Prostate gland (tissue), 2 donors: ENCODE results near the gene PELI1.

ENCODE experiments used
- POLR2A ChIP-seq: fragments of 450-650 bp; IDR thresholded peaks from one replicate; pipeline ENCODE4 v1.6.1; 2016; ENCODE audit warnings: antibody characterized with exemption, mild to moderate bottlenecking
- POLR2AphosphoS5 ChIP-seq: sonication (generic); formaldehyde crosslinking; IDR thresholded peaks from one replicate; pipeline ENCODE4 v1.6.1; 2017; ENCODE audit warnings: antibody characterized with exemption
- TF ChIP-seq, protein P1 (sequence below), 4 experiments: fragments of 200-600 bp in 2 of 4; fragments of 450-650 bp in 2 of 4; sonication (generic) in 2 of 4; IDR thresholded peaks; 1 replicate in 3 of 4; 2 replicates in 1 of 4; pipeline ENCODE4 v1.5.1; 2016 to 2019; ENCODE audit warnings: antibody characterized with exemption in 4 of 4, mild to moderate bottlenecking in 2 of 4, moderate library complexity in 2 of 4

DNA sequence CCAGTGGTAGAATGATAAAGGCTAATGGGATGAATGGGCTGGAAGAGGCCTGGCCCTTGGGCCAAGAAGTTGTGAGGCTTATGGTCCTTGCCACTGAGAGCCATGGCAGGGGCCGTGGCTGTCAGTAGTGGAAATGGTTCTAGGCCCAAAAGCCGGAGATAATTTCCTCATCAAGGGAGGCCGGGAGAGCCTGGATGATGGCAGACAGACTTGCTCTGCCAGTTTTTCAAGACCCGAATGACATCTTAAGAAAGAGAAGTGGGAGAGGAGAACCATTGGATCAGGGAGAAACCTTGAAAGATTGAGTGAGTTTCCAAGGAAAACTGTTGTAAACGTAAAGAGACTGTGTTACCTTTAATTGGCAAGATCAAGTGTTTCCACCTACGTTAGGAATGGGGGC lies 78.7 kb downstream of the PELI1 start:
- TF ChIP-seq, protein P1, sequence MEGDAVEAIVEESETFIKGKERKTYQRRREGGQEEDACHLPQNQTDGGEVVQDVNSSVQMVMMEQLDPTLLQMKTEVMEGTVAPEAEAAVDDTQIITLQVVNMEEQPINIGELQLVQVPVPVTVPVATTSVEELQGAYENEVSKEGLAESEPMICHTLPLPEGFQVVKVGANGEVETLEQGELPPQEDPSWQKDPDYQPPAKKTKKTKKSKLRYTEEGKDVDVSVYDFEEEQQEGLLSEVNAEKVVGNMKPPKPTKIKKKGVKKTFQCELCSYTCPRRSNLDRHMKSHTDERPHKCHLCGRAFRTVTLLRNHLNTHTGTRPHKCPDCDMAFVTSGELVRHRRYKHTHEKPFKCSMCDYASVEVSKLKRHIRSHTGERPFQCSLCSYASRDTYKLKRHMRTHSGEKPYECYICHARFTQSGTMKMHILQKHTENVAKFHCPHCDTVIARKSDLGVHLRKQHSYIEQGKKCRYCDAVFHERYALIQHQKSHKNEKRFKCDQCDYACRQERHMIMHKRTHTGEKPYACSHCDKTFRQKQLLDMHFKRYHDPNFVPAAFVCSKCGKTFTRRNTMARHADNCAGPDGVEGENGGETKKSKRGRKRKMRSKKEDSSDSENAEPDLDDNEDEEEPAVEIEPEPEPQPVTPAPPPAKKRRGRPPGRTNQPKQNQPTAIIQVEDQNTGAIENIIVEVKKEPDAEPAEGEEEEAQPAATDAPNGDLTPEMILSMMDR (IDR thresholded peaks at IDR 0.05), result no peak
- no peak for TF ChIP-seq POLR2AphosphoS5
- TF ChIP-seq POLR2A, result no peak
